NCI-H69 (cell line): ENCODE measurements around the gene SUPT5H.

Source experiments
- DNase-seq: peaks from one replicate; lab custom pipeline; 2025; lab: John Stamatoyannopoulos, UW

The SUPT5H gene

GRCh38 chr19:39445196-39446111 lies at the start of gene SUPT5H:
Gene SUPT5H, plus strand, starts transcription at chr19:39445582. Its CDS starts 309 bp downstream, at chr19:39445891.
- peak; percentile 99 for DNase-seq

DNA sequence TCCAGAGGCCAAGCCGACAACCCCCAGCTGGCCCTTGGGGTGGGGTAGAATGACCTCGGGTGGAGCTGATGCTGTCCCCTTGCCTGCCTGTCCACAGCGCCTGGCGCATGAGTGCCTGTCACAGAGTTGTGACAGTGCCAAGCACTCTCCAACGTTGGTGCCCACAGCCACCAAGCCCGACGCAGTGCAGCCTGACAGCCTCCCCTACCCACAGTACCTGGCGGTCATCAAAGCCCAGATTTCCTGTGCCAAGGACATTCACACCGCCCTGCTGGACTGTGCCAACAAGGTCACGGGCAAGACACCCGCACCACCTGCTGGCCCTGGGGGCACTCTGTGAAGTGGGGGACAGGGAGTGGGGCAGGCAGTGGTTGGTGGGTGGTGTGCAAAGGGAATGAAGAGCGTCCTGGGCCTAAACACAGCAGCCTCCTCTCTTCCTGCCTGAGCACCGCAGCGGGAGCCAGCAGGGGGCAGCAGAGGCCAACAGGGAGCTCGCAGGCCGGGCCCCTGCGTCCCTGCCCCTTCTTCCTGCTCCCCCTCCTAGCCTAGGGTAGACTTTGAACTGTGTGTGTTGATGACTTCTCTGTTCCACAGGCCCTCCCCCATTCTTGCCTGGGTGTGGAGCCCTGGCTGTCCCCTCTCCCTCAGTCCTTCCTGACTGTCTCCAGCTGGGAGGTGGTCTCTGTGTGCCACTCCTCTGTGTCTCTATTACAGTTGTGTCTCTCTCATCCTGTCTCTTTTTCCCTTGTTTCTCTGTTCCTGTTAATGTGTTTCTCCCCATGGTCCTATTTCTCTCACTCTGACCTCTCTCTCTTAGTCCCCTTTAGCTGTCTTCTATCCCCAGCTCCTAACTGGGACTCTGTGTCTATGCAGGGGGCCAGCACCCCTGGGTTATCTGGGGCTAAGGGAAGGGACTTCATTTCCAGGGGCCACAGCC lies 47.8 kb upstream of the SUPT5H start:
- DNase-seq = peak; percentile 81

DNA sequence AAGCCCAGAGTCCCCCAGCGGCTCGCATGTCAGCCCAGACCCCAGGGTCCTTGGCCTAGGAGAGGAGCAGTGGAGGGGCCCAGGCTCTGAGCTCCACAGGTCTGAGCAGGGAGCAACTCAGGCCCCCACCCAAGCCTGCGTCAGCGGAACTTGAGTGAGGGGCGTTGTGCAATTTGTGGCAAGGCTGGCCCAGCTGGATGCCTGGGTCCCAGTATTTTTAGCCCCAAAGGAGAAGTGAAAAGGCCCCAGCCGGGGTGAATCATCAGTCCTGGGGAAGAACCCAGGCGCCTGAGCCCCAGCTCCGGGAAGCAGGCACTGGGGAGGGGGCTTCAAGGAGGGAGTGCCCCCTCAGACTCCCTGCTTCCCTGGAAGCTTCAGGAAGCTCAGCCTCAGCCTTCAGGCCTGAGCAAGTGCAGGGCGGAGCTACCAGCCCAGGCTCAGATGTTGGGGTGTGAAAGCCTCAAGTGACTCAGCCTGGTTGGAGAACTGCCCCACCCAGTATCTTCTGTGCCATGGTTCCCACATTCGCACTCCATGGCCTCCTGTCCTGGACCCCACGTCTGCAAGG lies 47.0 kb upstream of the SUPT5H start:
- no peak for DNase-seq

- no peak for DNase-seq
These were observed 45.7 kb upstream of the SUPT5H start for GRCh38 chr19:39399668-39400050.

DNA sequence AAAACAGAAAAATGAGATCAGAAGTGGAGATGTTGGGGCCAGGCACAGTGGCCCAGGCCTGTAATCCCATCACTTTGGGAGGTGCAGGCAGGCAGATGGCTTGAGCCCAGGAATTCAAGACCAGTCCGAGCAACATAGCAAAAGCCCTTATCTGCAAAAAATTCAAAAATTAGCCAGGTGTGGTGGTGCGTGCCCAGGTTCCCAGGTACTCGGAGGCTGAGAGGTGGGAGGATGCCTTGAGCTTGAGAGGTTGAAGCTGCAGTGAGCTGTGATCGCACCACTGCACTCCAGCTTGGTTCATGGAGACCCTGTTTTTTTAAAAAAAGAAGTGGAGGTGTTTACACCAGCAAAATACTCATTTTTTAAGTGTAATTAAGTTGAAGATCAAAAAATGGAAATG lies 45.3 kb upstream of the SUPT5H start:
- DNase-seq = no peak

GRCh38 chr19:39401070-39401548 lies 44.3 kb upstream of the SUPT5H start:
- no peak for DNase-seq

DNA sequence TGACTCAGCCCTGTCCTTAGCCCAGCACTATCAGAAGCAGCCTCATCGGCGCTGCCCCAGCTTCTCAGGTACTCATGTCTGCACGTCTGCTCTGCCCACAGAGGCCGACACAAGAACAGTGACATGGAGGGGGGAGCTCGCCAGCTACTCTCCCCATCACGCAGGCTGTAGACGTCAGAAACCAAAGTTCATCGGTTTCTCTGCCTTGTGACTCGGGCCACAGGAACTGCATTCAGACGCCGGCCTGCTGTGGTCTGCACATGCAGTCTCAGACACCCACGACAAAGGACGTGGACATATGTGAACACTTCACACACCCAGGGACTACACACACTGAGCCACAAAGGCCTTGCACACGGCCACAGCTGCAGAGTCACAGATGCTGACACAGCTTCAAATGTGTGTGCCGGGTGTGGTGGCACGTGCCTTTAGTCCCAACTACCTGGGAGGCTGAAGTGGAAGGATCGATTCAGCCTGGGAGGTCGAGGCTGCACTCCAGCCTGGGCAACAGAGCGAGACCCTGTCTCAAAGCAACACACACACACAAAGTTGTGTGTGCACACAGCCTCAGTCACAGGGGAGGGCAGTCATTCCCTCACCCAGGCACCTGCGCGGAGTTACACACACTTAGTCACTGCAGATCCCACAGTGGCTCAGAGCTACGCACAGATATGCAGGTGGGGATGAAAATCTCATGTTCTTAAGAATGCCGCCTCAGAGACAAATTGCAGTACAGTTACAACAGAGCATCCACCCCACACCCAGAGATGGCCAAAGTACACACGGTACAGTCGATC lies 43.6 kb upstream of the SUPT5H start:
- DNase-seq = no peak

- DNase-seq = peak; percentile 91
These were observed 42.8 kb upstream of the SUPT5H start for GRCh38 chr19:39402346-39403300.

DNA sequence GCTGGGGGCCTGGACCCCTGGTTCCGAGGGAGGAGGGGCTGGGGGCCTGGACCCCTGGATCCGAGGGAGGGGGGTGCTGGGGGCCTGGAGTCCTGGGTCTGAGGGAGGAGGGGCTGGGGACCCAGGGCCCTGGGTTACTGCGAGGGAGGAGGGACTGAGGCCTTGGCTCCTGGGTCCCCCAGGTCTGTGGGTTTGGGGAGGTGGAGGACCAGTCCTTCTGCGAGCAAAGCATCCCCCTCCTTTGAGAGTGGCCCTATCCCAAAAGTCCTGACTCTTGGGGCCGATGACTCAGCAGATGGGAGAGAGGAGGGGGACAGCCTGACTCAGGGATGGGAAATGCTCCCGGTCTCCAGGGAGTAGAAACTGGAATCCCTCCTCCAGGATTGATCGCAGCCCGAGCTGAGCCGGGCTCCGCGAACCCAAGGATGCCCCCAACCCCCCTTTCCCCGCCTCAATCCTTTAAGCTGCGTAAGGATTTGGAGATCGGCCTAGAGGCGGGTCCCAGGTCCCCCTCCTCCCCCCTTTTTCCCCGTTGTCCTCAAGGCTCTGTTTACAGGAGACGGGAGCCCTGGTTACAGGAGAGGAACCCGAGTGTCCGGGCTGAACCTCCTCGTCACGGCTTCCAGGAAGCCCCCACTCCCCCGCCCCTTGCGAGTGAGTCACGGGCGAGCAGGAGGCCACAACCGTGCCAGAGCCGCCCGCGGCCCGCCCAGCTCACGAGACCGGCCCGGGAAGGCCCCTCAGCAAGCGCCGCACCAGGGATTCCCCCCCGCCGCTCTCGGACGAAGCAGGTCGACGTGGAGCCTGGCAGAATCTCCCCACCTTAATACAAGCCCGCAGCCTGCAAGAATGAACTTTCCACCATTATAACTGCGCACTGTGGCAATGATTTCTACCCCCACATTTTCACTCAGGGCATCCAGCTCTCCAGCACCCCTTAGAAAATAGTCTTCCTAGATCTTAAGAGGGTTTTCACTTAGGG lies 41.8 kb upstream of the SUPT5H start:
- DNase-seq = peak; percentile 93

DNA sequence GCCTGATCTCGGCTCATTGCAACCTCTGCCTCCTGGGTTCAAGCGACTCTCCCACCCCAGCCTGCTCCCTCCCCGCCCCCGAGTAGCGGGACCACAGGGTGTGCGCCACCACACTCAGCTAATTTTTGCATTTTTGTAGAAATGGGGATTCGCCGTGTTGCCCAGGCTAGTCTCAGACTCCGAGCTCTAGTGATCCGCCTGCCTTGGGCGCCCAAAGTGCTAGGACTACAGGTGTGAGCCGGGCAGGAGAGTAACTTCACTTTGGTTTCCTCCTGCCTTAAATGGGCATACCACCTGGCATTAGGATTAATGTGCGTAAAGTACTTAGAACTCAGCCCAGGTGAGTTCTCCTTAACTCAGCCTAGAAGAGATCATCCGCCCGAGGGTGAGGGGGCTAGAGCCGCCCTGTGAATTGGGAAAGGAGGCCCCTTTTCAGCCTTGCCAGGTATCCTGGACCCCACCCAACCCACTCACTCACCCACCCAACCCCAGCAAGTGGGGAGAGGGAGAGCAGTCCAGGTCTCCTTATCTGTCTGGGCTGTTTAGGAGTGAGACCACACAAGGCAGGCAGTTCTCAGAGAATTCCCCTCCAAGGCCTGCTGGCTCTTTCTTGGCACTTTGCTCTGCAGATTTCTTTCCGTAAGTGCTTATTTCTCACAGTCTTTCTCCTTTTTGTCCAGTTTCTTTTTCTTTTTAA lies 40.0 kb upstream of the SUPT5H start:
- no peak for DNase-seq

DNA sequence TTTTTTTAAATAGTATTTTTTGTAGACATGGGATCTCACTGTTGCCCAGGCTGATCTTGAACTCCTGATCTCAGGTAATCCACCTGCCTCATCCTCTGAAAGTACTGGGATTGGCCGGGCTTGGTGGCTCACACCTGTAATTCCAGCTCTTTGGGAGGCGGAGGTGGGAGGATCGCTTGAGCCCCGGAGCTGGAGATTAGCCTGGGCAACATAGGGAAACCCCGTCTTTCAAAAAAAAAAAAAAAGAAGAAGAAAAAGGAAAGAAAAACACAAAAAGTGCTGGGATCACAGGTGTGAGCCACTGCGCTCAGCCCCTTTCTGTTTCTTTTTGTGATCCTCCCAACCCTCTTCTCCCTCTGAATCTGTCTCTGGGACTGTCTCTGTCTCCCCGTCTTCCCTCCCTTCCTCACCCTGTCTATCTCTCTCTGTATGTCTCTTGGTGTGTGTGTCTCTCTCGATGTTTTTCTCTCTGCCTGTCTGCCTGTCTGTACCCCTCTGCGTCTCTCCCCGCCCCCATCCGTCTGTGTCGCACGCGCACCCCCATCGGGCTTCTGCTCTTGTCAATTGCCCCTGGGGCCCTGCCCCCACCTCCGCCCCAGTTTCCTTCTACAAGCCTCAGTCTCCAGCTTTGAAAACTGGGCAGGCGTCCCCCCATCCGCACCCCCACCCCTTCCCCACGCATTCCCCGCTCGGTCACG lies 39.3 kb upstream of the SUPT5H start:
- no peak for DNase-seq

- peak; percentile 85 for DNase-seq
These were observed 38.5 kb upstream of the SUPT5H start, which contains the start of gene ZFP36 for GRCh38 chr19:39406656-39407409. Gene ZFP36, plus strand, starts transcription at chr19:39406847. Its CDS starts 58 bp downstream, at chr19:39406905.

- DNase-seq = no peak
These were observed 38.0 kb upstream of the SUPT5H start for GRCh38 chr19:39407410-39407659.

GRCh38 chr19:39407660-39408391 lies 37.6 kb upstream of the SUPT5H start:
- no peak for DNase-seq

GRCh38 chr19:39408392-39409207 lies 36.8 kb upstream of the SUPT5H start:
- peak; percentile 75 for DNase-seq
